SK-N-MC (cell line): ENCODE measurements around the gene HIBADH.

ENCODE experiments used
- EZH2 ChIP-seq: fragments of 200-600 bp; sonication (generic); IDR thresholded peaks from one replicate; pipeline ENCODE4 v1.6.1; 2017; ENCODE audit warnings: antibody characterized with exemption
- FOXP2 ChIP-seq: optimal IDR thresholded peaks from 2 replicates; pipeline ENCODE3; 2011; ENCODE audit warnings: mild to moderate bottlenecking, moderate library complexity; ENCODE audit not compliant: insufficient read depth; ENCODE audit errors: extremely low read length, control extremely low read depth
- POLR2AphosphoS5 ChIP-seq: IDR thresholded peaks from 2 replicates; pipeline ENCODE4 v1.6.1; 2012; ENCODE audit warnings: mild to moderate bottlenecking, low read depth, low read length, borderline replicate concordance

DNA sequence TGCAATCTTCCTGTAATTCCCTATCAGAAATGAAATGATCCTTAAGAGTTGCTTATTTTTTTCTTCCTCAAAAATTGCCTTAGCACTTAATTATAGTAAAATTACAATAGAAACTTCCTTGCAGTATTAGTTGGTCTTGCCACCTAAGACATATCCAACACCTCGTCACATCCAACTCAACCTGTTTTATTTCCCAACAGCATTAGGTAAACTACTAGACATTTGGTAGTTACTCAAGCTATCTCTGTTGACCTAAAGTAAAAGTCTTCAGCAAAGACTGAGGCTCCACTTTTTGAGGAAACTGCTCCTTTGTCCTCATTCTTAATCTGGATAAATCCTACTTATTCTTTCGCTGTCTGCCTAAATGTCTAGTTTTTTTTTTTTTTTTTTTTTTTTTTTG is 20.4 kb downstream of the HIBADH start:
- no peak for TF ChIP-seq EZH2
- no peak for TF ChIP-seq POLR2AphosphoS5
- no peak for TF ChIP-seq FOXP2
